ENCODE results near the gene TNRC18.

TNRC18 gene

GRCh38 chr7:5429857-5430611 lies 6.4 kb upstream of the TNRC18 start:
- in situ Hi-C loops (cut with HindIII; ENCODE audit: low sequenced_read_pairs), result no loop called here

GRCh38 chr7:5429253-5429856 lies 5.7 kb upstream of the TNRC18 start:
- in situ Hi-C loops (cut with HindIII; ENCODE audit: low sequenced_read_pairs), result no loop called here

- in situ Hi-C loops (cut with HindIII; ENCODE audit: low sequenced_read_pairs), result no loop called here
These were observed 5.0 kb upstream of the TNRC18 start for GRCh38 chr7:5428478-5429252.

GRCh38 chr7:5426226-5426475 lies 2.5 kb upstream of the TNRC18 start:
- in situ Hi-C loops (cut with HindIII; ENCODE audit: low sequenced_read_pairs), result no loop called here

GRCh38 chr7:5425507-5426225 lies 2.0 kb upstream of the TNRC18 start:
- in situ Hi-C loops (cut with HindIII; ENCODE audit: low sequenced_read_pairs), result no loop called here

- in situ Hi-C loops (cut with HindIII; ENCODE audit: low sequenced_read_pairs), result no loop called here
These were observed 1.3 kb upstream of the TNRC18 start for GRCh38 chr7:5424749-5425506.

- in situ Hi-C loops (cut with HindIII; ENCODE audit: low sequenced_read_pairs), result no loop called here
These were observed 528 bp upstream of the TNRC18 start for GRCh38 chr7:5423976-5424748.

GRCh38 chr7:5422396-5423305 lies 983 bp downstream of the TNRC18 start:
- in situ Hi-C loops (cut with HindIII; ENCODE audit: low sequenced_read_pairs), result no loop called here

GRCh38 chr7:5421714-5422395 lies 1.8 kb downstream of the TNRC18 start:
- in situ Hi-C loops (cut with HindIII; ENCODE audit: low sequenced_read_pairs), result no loop called here

GRCh38 chr7:5420881-5421713 lies 2.5 kb downstream of the TNRC18 start:
- in situ Hi-C loops (cut with HindIII; ENCODE audit: low sequenced_read_pairs), result no loop called here

GRCh38 chr7:5420067-5420880 lies 3.4 kb downstream of the TNRC18 start:
- in situ Hi-C loops (cut with HindIII; ENCODE audit: low sequenced_read_pairs), result no loop called here

GRCh38 chr7:5419539-5420066 lies 4.0 kb downstream of the TNRC18 start:
- in situ Hi-C loops (cut with HindIII; ENCODE audit: low sequenced_read_pairs), result no loop called here

- in situ Hi-C loops (cut with HindIII; ENCODE audit: low sequenced_read_pairs), result no loop called here
These were observed 5.4 kb downstream of the TNRC18 start for GRCh38 chr7:5418285-5418582.

GRCh38 chr7:5417106-5418071 lies 6.2 kb downstream of the TNRC18 start:
- in situ Hi-C loops (cut with HindIII; ENCODE audit: low sequenced_read_pairs), result no loop called here

- in situ Hi-C loops (cut with HindIII; ENCODE audit: low sequenced_read_pairs), result no loop called here
These were observed 8.7 kb downstream of the TNRC18 start for GRCh38 chr7:5414916-5415315.

- in situ Hi-C loops (cut with HindIII; ENCODE audit: low sequenced_read_pairs), result no loop called here
These were observed 10.2 kb downstream of the TNRC18 start for GRCh38 chr7:5413449-5413786.

All from DLD1 (cell line).